Neutrophil (primary cell): Measurements from ENCODE around the gene DPP8.

Source experiments
- H3K27ac ChIP-seq: fragments of 200-600 bp; sonication (generic); 2 replicates; pipeline ENCODE4 v1.5.1; 2016; ENCODE audit warnings: mild to moderate bottlenecking, moderate library complexity
- H3K27me3 ChIP-seq: fragments of 200-600 bp; sonication (generic); 2 replicates; pipeline ENCODE4 v1.6.0; 2016; ENCODE audit warnings: mild to moderate bottlenecking
- H3K36me3 ChIP-seq: fragments of 200-600 bp; sonication (generic); 2 replicates; pipeline ENCODE4 v1.5.1; 2017
- H3K4me1 ChIP-seq, 2 experiments: fragments of 200-600 bp in 1 of 2; sonication (generic) in 1 of 2; 1 replicate in 1 of 2; 2 replicates in 1 of 2; pipeline versions ENCODE4 v1.5.1 to v1.6.1; 2013 to 2016; ENCODE audit warnings: low read depth in 1 of 2, low read length in 1 of 2, mild to moderate bottlenecking in 1 of 2, moderate library complexity in 1 of 2; ENCODE audit not compliant: control insufficient read depth in 1 of 2, insufficient read depth in 1 of 2
- H3K4me3 ChIP-seq, 2 experiments: fragments of 200-600 bp in 1 of 2; sonication (generic) in 1 of 2; 1 replicate in 1 of 2; 2 replicates in 1 of 2; pipeline ENCODE4 v1.5.1; 2013 to 2016; ENCODE audit warnings: low read depth in 1 of 2, low read length in 1 of 2, mild to moderate bottlenecking in 1 of 2, moderate library complexity in 1 of 2
- H3K9me3 ChIP-seq: fragments of 200-600 bp; sonication (generic); 2 replicates; pipeline ENCODE4 v1.5.1; 2016
- CTCF ChIP-seq: fragments of 200-600 bp; sonication (generic); IDR thresholded peaks from 2 replicates; pipeline ENCODE4 v1.5.1; 2016; ENCODE audit warnings: antibody characterized with exemption

The DPP8 gene

GRCh38 chr15:65393091-65393490 is 124.4 kb downstream of the DPP8 start:
- Histone ChIP-seq H3K9me3 (no peaks in the 10 kb centered on the region), H3K36me3 (no peaks in the 10 kb centered on the region), H3K4me3 (no peak overlapping the region), H3K27me3 (peaks cover 94% of the 10 kb centered on the region), H3K4me1 (no peaks in the 10 kb centered on the region), H3K27ac (no peak overlapping the region)
- no peak for TF ChIP-seq CTCF
